T-helper 2 cell (primary cell): ENCODE measurements around the gene BLOC1S2.
"Not testable (repeated sequence)": the region's sequence is repeated elsewhere in the genome, so short reads cannot be mapped to it uniquely, and the experiment has no call there.

Experiments used
- DNase-seq, 5 experiments: peaks; one replicate each; pipeline versions ENCODE4 v3.0.0 to v3.0.0-alpha.2; 2012 to 2022
- total RNA-seq, 2 donors: gene quantifications; one replicate each; lab custom pipeline; 2026; lab: John Stamatoyannopoulos, UW

The BLOC1S2 gene
- total RNA-seq, result 34.8 to 37.7 reads per million in 2 donors

GRCh38 chr10:100286051-100287033, at the start of gene BLOC1S2:
TSS of gene BLOC1S2 (minus strand) at chr10:100286680. CDS start at chr10:100286659, 21 bp downstream.
- DNase-seq, result peak; percentile 77 to 85 (median 79)

DNA sequence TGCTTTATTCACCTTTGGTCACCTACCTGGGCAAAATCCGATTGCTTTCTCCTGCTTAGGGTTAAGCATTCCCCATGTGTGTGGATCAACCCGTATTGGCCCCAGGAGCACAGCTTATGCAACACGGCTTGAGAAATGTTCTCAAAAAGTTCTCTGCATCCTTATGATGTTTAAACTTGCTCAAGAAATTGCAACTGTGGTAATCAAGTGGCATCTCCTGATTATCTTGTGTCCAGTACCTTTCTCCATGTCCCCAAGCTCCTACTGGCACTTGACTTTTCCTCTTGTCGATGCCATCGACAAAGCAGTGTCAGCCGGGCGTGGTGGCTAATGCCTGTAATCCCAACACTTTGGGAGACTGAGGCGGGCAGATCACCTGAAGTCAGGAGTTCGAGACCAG, 48.3 kb upstream of the BLOC1S2 start:
- DNase-seq, result no peak

DNA sequence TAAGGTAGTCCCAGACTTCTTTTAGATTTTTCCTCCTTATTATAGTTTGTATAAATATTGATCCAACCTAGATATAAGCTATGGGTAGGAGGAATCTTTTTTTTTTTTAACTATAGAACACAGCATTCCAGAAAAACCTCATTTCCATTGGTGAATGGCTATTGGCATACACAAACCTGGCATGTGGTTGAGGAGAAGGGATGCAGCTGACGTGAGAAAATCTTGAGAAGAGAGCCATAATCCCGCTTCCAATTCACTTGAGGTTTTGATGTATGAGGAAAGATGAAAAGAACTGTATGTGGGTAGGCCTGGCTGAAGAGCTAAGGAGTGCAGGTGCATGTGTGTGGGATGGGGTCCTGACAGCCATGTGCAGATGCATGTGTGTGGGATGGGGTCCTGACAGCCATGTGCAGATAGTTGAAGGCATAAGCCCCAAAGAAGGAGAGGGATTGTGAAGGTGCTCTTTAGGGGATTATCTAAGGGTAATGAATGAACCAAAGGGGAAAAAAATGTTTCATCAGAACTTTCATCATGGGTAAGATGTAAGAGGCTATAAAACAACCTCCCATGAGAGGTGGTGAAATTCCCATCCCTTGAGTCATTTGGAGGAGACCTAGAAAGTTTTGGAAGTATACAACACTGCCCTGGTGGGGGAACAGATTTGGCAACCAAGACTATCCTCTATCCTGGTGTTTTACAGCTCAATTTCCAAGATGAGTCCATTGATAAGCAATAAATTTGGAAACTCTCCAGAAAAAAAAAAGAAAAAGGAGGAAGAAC, 47.4 kb upstream of the BLOC1S2 start:
- DNase-seq, result no peak

DNA sequence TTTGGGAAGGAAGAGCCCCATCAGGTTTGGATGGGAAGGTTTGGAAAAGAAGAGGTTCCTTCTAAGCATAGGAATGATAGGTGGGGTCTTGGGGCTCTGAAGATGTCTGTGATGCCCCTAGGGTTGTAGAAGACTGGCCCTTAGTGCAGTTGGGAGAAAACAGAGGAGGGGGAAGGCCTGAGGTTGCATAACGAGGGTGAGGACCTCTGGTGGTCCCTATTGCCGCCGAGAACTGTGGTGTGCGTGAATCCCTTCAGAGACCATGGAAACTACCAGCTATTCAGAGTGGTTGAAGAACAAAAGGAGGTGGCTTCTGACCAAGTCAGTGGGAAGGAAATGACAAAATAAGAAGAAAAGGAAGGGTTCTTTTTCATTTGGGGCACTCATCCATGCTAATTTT, 46.6 kb upstream of the BLOC1S2 start:
- DNase-seq, result no peak

GRCh38 chr10:100330079-100330478, 43.6 kb upstream of the BLOC1S2 start, which contains the start of gene PKD2L1:
TSS of gene PKD2L1 (minus strand) at chr10:100330228. CDS start at chr10:100330103, 125 bp downstream.
- DNase-seq, result no peak

GRCh38 chr10:100328198-100328597, 41.7 kb upstream of the BLOC1S2 start:
- no peak for DNase-seq

GRCh38 chr10:100327718-100328009, 41.2 kb upstream of the BLOC1S2 start:
- DNase-seq, result no peak

DNA sequence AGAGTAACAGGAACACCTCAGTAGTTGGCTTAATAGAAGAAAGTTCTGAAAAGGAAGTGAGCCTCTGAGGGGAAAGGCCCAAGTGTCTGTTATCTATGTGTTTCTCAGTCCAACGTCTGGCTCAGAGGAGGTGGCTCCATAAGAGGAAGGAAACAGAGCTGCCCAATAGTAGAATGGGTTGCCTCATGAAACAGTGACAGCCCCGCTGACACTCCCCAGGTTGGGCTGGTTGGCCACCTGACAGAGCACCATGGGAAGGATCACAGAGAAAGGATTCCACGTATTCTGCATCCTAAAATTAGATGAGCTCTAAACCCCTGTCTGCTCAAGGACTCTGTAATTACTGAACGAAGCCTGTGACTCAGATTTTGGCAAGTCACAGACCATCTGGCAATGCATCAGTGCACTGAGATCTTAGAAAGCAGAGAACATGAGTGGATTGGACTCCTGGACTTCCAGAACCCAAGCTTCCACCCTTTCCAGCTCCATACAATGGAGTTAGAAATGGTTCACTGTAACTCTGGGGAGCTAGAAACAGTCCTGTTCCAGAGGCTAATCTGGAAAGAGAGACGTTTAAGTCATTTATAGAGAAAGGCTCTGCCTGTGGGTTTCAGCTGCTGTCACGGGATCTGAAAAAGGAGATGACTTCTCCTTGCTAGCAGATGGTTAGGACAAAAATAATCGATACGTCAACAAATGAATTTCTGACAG, 40.7 kb upstream of the BLOC1S2 start:
- peak in 1 of 5 experiments; percentile 70 for DNase-seq

- no peak for DNase-seq
Observed at GRCh38 chr10:100325158-100325557, 38.7 kb upstream of the BLOC1S2 start.

GRCh38 chr10:100319707-100320402, 33.4 kb upstream of the BLOC1S2 start:
- DNase-seq, result no peak

GRCh38 chr10:100318207-100318606, 31.7 kb upstream of the BLOC1S2 start:
- no peak for DNase-seq

DNA sequence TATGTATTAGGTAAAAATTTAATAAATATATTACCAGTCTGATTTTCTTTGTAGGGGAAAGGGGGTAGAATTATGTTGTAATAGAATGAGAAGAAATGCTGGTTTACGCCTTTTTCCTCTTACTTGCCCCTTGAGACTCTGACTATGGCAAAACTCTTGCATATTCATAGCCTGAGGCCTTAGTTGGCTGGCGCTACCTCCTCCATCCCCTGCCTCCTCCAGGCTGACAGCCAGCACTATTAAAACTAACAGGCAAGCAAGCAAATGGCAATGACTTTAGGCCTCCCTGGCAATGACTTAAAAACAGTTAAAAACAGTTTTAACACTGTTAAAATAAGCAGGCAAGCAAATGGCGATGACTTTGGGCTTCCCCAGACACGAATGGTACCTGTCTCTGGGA, 29.1 kb upstream of the BLOC1S2 start:
- no peak for DNase-seq

- no peak for DNase-seq
Observed at GRCh38 chr10:100311298-100311697, 24.8 kb upstream of the BLOC1S2 start.

DNA sequence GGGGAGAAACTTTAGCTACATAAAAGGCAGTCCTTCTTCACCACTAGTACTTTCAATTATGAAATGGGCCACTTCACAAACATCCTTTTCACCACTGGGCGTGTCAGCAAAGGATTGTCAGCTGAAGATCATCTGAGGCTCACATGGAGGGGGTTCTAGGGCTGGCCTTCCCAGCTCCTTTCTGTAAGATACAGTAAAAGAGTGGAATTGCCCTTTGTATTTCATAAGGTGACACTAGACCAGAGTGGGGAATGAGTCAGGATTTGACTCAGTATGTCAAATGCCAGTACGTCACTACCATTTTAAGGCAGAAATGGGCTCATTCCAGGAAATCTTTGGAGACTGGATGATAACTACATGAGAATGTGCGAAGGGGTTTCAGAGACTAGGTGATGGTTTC, 21.2 kb upstream of the BLOC1S2 start:
- no peak for DNase-seq

- DNase-seq, result no peak
Observed at GRCh38 chr10:100306861-100307260, 20.4 kb upstream of the BLOC1S2 start.

GRCh38 chr10:100304414-100304813, 17.9 kb upstream of the BLOC1S2 start:
- DNase-seq, result no peak

DNA sequence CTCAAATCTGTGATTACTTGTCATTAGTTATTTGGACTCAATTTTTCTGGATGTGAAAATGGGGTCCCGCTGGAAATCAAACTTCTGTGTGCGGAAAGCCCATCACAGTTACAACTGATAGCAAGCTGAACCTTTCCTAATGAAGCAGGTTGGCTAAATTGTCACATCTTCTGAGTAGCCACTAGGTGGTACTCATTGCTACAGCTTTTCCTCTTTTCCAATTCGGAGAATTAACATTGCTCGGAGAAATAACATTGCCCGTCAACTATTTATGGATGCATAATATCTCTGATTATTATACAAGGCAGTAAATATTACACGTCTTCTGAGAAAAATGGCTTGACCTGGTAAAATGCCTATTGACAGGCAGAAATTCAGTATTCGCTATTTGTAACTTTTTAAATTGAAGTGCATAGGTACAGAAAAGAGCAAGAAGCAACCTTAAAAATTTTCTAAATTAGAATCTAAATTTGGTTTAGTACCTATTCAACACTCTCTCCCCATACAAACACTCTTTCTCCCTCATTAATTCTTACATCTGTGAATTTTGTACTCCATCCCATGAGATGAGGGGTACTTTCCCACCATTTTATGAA, 17.3 kb upstream of the BLOC1S2 start:
- DNase-seq, result peak in 1 of 5 experiments; percentile 11

DNA sequence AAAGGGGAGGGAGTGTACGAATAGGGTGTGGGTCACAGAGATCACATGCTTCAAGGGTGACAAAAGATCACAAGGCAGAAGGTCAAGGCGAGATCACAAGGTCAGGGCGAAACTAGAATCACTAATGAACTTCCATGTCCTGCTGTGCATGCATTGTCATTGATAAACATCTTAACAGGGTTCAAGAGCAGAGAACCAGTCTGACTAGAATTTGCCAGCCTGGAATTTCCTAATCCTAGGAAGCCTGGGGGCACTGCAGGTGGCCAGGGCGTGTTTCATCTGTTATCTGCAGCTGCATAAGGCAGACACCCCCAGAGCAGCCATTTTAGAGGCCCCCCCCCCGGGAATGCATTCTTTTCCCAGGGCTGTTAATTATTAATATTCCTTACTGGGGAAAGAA, 14.6 kb upstream of the BLOC1S2 start:
- DNase-seq, result not testable (repeated sequence)

DNA sequence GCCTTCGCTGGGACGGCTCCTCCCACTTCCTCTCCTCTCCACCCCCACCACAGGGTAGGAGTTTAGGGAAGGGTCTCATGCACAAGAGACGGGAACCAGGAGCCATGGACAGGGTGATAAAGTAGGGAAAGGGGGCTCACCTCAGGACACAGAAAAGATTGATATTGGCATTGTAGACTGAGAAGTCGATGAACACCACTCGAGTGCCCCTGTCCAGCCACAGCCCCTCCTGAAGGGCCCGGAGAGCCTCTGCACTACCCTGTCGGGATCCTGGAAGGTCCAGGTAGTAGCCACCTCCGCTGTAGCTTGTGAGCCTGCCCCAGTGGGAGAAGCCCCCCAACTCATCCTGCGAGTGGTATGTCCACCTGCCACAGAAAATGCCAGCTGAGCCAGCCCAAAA, 10.8 kb upstream of the BLOC1S2 start:
- DNase-seq, result no peak

- no peak for DNase-seq
Observed at GRCh38 chr10:100293066-100293465, 6.6 kb upstream of the BLOC1S2 start.

GRCh38 chr10:100292300-100292699, 5.8 kb upstream of the BLOC1S2 start:
- not testable (repeated sequence) for DNase-seq

GRCh38 chr10:100291356-100291755, 4.9 kb upstream of the BLOC1S2 start:
- DNase-seq, result no peak
